Gastrocnemius medialis (tissue), 4 donors: ENCODE data around the gene TMEM63C. TPM values are rescaled to one million over a fixed set of nuclear protein-coding genes. Genes with fewer than 3 reads are reported as not detected.

ENCODE experiments used
- ATAC-seq, 2 donors: fragments of 150-250 bp; one replicate each; pipeline ENCODE4 v1.9.1; 2016
- DNase-seq, 2 donors: peaks; one replicate each; pipeline ENCODE4 v3.0.0-alpha.2; 2019
- H3K27ac ChIP-seq, 4 donors: fragments of 200-600 bp; sonication (generic); 1 replicate in 1 of 4; 2 replicates in 3 of 4; pipeline ENCODE4 v1.5.1; 2016 to 2018; ENCODE audit warnings: mild to moderate bottlenecking in 2 of 4, moderate library complexity in 1 of 4
- H3K27me3 ChIP-seq, 3 donors: fragments of 200-600 bp; sonication (generic) in 2 of 3; 1 replicate in 1 of 3; 2 replicates in 2 of 3; pipeline versions ENCODE4 v1.5.1 to v1.6.0; 2016 to 2019; ENCODE audit warnings: mild to moderate bottlenecking in 1 of 3, moderate library complexity in 1 of 3
- H3K36me3 ChIP-seq, 2 donors: fragments of 200-600 bp; sonication (generic) in 1 of 2; one replicate each; pipeline ENCODE4 v1.5.1; 2017 to 2018
- H3K4me1 ChIP-seq, 2 donors: fragments of 200-600 bp; sonication (generic) in 1 of 2; one replicate each; pipeline ENCODE4 v1.5.1; 2016 to 2017; ENCODE audit warnings: mild to moderate bottlenecking in 2 of 2
- H3K4me3 ChIP-seq, 4 donors: fragments of 200-600 bp; sonication (generic) in 3 of 4; 1 replicate in 1 of 4; 2 replicates in 3 of 4; pipeline ENCODE4 v1.5.1; 2016 to 2019; ENCODE audit warnings: mild to moderate bottlenecking in 2 of 4
- H3K9me3 ChIP-seq, 3 donors: fragments of 200-600 bp; sonication (generic) in 2 of 3; 1 replicate in 1 of 3; 2 replicates in 2 of 3; pipeline ENCODE4 v1.5.1; 2016 to 2019
- POLR2A ChIP-seq, 2 donors: fragments of 450-650 bp; IDR thresholded peaks; one replicate each; pipeline ENCODE4 v1.6.1; 2017; ENCODE audit warnings: antibody characterized with exemption in 2 of 2, mild to moderate bottlenecking in 2 of 2, moderate library complexity in 2 of 2
- in situ Hi-C, 4 donors: fragments of 200-750 bp; cut with MboI; loops; one replicate each; pipeline versions ENCODE4 v1.15.0 to v1.8.0; 2017; ENCODE audit warnings: low sequenced_read_pairs in 4 of 4
- intact Hi-C: fragments of 100-400 bp; cut with DNase I; formaldehyde crosslinking; loops from one replicate; pipeline ENCODE4 v1.15.1; 2023; ENCODE audit warnings: low total_unique reads
- total RNA-seq, 4 donors: library from RNA; depleted of rRNA; stranded (reverse); fragments of >200 nt; gene quantifications; one replicate each; pipeline versions ENCODE4 v1.1.0 to v1.2.3, GENCODE V29; 2016
- TF ChIP-seq, protein P1 (sequence below), 5 experiments: fragments of 450-650 bp in 3 of 5; fragments of 200-600 bp in 2 of 5; sonication (generic) in 2 of 5; IDR thresholded peaks in 4 of 5; conservative IDR thresholded peaks in 1 of 5; 1 replicate in 4 of 5; 2 replicates in 1 of 5; pipeline ENCODE4 v1.5.1; 2016 to 2019; ENCODE audit warnings: antibody characterized with exemption in 5 of 5, mild to moderate bottlenecking in 3 of 5, moderate library complexity in 3 of 5

TMEM63C gene
- total RNA-seq, 4 donors from 2014 or later: 0.05 TPM; not detected in 2

GRCh38 chr14:77272261-77272660 lies 90.7 kb downstream of the TMEM63C start:
- H3K36me3 ChIP-seq: peaks cover 0 to 12% of the 10 kb centered on the region in 2 donors
- TF ChIP-seq, protein P1, sequence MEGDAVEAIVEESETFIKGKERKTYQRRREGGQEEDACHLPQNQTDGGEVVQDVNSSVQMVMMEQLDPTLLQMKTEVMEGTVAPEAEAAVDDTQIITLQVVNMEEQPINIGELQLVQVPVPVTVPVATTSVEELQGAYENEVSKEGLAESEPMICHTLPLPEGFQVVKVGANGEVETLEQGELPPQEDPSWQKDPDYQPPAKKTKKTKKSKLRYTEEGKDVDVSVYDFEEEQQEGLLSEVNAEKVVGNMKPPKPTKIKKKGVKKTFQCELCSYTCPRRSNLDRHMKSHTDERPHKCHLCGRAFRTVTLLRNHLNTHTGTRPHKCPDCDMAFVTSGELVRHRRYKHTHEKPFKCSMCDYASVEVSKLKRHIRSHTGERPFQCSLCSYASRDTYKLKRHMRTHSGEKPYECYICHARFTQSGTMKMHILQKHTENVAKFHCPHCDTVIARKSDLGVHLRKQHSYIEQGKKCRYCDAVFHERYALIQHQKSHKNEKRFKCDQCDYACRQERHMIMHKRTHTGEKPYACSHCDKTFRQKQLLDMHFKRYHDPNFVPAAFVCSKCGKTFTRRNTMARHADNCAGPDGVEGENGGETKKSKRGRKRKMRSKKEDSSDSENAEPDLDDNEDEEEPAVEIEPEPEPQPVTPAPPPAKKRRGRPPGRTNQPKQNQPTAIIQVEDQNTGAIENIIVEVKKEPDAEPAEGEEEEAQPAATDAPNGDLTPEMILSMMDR (IDR thresholded peaks at IDR 0.05 in 4 of 5, conservative IDR thresholded peaks at IDR 0.05 in 1 of 5): no peak
- no peak for TF ChIP-seq POLR2A (IDR thresholded peaks at IDR 0.05)
- DNase-seq (no peak), ATAC-seq (no peak)
- H3K4me1 ChIP-seq: no peaks in the 10 kb centered on the region
- intact Hi-C loops (no loop called here), in situ Hi-C loops (no loop called here)
- no peaks in the 10 kb centered on the region for H3K9me3 ChIP-seq
- H3K27ac ChIP-seq: no peak overlapping the region
- peaks cover 31 to 48% (median 39%) of the 10 kb centered on the region in 3 donors for H3K27me3 ChIP-seq
- H3K4me3 ChIP-seq: no peak overlapping the region

DNA sequence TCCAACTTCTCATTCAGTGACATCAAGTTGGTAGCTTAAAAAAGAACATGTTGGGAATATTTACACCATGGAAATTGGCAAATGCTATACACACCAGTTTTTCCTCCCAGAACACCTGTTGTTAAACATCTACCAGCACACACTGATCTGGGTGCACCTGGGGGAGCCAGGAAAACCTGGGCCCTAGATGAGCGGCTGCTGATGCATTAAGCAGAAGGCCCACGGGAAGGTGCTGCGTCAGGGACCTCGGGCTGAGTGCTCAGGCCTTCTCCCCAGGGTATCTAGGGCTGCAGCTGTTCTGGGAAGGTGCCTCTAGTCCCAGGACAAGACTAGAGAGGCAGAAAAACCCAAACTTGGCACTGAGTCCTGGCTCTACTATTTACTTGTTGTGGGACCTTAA lies 92.2 kb downstream of the TMEM63C start:
- H3K27me3 ChIP-seq: peaks cover 23 to 37% (median 34%) of the 10 kb centered on the region in 3 donors
- ATAC-seq (no peak), DNase-seq (no peak)
- in situ Hi-C loops: no loop called here
- H3K9me3 ChIP-seq: no peaks in the 10 kb centered on the region
- H3K27ac ChIP-seq: no peak overlapping the region
- no peak overlapping the region for H3K4me3 ChIP-seq
- H3K4me1 ChIP-seq: no peaks in the 10 kb centered on the region
- intact Hi-C loops: no loop called here
- TF ChIP-seq, protein P1 (IDR thresholded peaks at IDR 0.05 in 4 of 5, conservative IDR thresholded peaks at IDR 0.05 in 1 of 5): no peak
- TF ChIP-seq POLR2A (IDR thresholded peaks at IDR 0.05): no peak
- peaks cover 0 to 28% of the 10 kb centered on the region in 2 donors for H3K36me3 ChIP-seq

DNA sequence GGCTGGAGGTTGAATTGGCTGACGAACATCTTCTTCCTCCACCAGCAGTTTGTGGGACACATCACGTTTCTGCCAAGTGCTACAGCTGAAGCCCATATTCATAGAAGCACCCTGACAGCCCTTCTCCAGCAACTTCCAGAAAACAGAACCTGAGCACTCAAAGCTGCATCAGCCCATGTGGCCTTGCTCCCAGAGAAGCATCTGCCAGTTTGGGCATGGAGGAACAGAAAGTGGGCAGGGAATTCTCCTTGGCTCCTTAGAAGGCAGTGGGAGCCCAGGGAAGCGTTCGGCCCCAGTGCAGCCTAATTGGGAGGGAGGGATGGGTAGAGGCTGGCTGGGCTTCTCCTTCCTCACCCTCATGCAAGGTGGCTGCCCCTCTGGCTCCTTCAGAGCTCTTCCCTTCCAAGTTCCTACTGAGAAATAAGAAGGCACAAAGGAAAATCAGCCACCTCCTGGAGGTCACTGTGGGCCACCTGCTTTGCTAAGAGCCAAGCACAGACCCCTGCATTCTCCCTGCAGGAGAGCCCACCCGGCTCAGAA lies 93.5 kb downstream of the TMEM63C start:
- no peaks in the 10 kb centered on the region for H3K4me1 ChIP-seq
- DNase-seq (no peak), ATAC-seq (no peak)
- no peak overlapping the region for H3K27ac ChIP-seq
- peaks cover 19 to 30% (median 30%) of the 10 kb centered on the region in 3 donors for H3K27me3 ChIP-seq
- in situ Hi-C loops: loop anchor here in 1 of 4 donors (25.0 kb wide), 1 partner anchor 413 kb away; no protein-coding TSS in a partner anchor
- H3K4me3 ChIP-seq: no peak overlapping the region
- TF ChIP-seq, protein P1 (IDR thresholded peaks at IDR 0.05 in 4 of 5, conservative IDR thresholded peaks at IDR 0.05 in 1 of 5): no peak
- no peak for TF ChIP-seq POLR2A (IDR thresholded peaks at IDR 0.05)
- peaks cover 0 to 41% of the 10 kb centered on the region in 2 donors for H3K36me3 ChIP-seq
- no peaks in the 10 kb centered on the region for H3K9me3 ChIP-seq
- intact Hi-C loops: no loop called here

- no peak for DNase-seq
- Histone ChIP-seq H3K4me1 (no peaks in the 10 kb centered on the region), H3K27ac (no peak overlapping the region), H3K36me3 (peaks cover 0 to 46% of the 10 kb centered on the region in 2 donors), H3K9me3 (no peaks in the 10 kb centered on the region), H3K27me3 (peaks cover 19 to 25% (median 25%) of the 10 kb centered on the region in 3 donors), H3K4me3 (no peak overlapping the region)
- intact Hi-C loops: no loop called here
- in situ Hi-C loops: loop anchor here in 1 of 4 donors (25.0 kb wide), 1 partner anchor 413 kb away; no protein-coding TSS in a partner anchor
- ATAC-seq: no peak
- no peak for TF ChIP-seq POLR2A (IDR thresholded peaks at IDR 0.05)
- TF ChIP-seq, protein P1 (IDR thresholded peaks at IDR 0.05 in 4 of 5, conservative IDR thresholded peaks at IDR 0.05 in 1 of 5): no peak
Measured at GRCh38 chr14:77275601-77276017, 94.0 kb downstream of the TMEM63C start.
